Adipose tissue (tissue), 3 donors: ENCODE data around the gene TBCCD1. TPM values are rescaled to one million over a fixed set of nuclear protein-coding genes. Genes with fewer than 3 reads are reported as not detected.
A peak's percentile ranks its signal among the peaks of the same experiment; 100 is the strongest.

ENCODE experiments used
- H3K27ac ChIP-seq: one replicate; pipeline ENCODE4 v1.5.1; 2013; ENCODE audit warnings: low read depth, low read length
- WGBS, 3 donors: extraction: QIAGEN DNeasy Blood & Tissue Kit; methylation state at CpG; one replicate each; pipeline ENCODE4 v1.1.7; 2013; 5-methylcytosine and 5-hydroxymethylcytosine counted together
- polyA plus RNA-seq, 3 donors: library from polyadenylated mRNA; stranded (reverse); fragments of 200-250 nt; gene quantifications; one replicate each; pipeline ENCODE4 v1.2.3, GENCODE V29; 2013
- donor health status: healthy with polysubstance abuse.
- donor health status: Bipolar disorder and iron deficiency.
- donor health status: healthy.

Gene TBCCD1, protein sequence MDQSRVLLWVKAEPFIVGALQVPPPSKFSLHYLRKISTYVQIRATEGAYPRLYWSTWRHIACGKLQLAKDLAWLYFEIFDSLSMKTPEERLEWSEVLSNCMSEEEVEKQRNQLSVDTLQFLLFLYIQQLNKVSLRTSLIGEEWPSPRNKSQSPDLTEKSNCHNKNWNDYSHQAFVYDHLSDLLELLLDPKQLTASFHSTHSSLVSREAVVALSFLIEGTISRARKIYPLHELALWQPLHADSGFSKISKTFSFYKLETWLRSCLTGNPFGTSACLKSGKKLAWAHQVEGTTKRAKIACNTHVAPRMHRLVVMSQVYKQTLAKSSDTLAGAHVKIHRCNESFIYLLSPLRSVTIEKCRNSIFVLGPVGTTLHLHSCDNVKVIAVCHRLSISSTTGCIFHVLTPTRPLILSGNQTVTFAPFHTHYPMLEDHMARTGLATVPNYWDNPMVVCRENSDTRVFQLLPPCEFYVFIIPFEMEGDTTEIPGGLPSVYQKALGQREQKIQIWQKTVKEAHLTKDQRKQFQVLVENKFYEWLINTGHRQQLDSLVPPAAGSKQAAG
- 1 to 10 TPM; 3.5 to 9.8 (median 6.8) TPM for polyA plus RNA-seq

DNA sequence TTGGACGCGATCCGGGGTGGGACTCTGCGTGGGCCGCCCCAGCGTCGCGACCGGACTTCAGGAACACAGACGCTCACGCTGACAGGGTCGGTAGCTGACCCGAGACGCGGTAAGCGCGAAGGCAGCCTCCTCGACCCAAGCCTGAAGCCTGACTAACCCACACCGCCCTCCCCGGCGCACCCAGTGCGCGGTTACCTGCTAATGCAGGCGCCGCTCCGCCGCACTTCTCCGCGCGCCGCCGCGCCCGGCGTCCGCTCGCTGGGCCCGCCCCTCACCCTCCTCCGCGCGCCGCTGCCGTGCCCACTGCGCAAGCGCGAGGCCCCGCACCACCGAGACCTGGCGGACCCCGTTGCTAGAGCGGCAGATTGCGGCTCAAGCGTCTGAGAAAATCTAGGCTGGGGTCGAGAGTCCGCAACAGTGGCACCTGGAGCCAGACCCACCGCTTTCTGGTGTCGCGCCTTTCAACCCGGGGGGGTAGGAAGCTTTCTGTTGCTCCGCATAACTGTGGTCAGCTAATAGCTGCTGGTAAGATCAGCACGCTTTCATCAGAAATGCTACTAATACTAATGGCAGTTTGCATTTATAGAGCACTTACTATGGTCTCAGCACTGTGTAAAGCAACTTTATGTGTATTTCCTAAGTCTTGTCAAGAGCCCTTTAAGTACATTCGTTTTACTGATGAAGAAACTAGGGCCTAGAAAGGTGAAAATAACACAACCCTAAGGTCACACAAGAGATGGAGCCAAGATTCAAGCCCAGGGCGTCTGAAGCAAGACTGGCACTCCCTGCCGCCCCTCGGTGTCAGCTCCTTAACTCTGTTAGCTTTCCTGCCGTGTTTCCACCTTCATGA, at the start of gene TBCCD1:
TBCCD1 (minus strand) TSS at position 268 of the 850 bp plus-strand sequence. CDS start 3,010 bp downstream, outside the sequence.
- WGBS, 3 donors, result 0 to 1% (median 0%) methylated on average over 65 to 66 of the region's 66 CpGs
- H3K27ac ChIP-seq, result peak within 1 kb of the TSS; percentile 29

DNA sequence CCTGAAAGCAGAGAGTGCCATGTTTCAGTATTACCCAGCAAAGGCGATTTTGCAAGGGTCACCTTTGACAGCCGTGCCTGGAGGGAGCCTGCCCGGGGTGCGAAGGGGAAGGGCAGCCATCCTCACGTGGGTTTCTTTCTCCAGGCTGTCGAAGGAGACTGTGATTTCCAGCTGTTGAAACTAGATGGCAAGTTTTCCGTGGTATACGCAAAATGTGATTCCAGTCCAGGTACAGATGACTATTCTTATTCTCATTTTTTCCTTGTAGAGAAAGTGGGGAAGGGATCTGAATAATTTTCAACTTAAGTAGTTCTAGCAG, 49.1 kb upstream of the TBCCD1 start:
- no peak overlapping the region for H3K27ac ChIP-seq
- WGBS, 3 donors, result 84 to 86% (median 85%) methylated on average over 8 of the region's 8 CpGs

DNA sequence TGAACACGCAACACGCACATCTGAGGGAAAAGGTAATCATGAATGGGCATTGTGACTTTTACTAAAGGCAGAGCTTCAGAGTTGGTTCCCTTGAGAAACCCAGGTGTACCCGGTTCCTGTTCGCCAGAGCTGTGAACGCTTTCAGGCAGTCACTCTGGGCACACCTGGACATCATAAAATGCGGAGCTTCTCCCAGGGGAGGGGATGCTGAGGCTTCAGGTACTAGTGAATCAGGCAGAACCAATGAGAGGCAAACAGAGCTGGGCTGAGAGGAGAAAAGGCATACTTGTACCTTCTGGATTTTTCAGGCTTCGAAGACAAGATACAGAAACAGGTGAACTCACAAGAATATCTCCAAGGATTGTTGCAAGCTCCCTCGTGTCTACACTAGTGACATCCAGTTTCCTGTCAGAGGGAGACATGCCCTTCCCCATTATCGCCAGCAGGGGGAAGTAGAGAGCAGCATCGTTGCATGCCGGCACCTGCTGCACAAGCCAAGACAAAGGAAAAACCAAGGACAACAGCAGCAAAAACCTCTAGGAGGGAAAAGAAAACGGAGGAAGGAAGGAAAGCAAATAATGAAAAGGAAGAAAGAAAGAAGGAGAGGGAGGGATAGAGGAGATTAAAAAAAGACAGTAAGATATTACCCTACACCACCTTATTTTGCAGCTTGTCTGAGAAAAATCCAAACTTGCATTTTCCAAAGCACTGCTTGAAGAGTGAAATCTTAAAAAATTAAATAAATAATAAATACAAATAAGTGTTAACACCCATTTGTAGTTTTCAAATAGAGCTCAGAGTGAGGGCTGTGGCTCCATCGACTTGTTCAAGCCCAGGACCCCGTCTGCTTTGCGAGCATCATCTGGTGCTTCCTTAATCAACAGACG, 47.7 kb upstream of the TBCCD1 start:
- WGBS, 3 donors, result 26 to 31% (median 29%) methylated on average over 16 of the region's 16 CpGs
- no peak overlapping the region for H3K27ac ChIP-seq

DNA sequence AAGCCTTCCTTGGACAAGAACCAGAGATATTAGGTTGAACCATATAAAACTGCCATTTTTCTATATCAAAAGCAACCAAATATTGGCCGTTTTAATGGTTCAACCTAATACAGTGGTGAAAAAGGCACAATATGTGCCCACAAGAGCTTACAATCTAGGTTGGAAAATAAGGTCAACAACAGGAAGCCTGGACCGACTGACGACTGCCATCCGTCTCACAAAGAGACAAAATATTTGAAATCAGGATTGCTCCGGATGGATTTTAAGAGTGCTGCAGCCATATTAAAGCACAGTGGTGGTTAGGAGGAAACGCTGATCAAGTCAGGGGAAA, 47.1 kb upstream of the TBCCD1 start:
- H3K27ac ChIP-seq, result no peak overlapping the region
- 40 to 49% (median 46%) methylated on average over 6 of the region's 6 CpGs for WGBS, 3 donors

DNA sequence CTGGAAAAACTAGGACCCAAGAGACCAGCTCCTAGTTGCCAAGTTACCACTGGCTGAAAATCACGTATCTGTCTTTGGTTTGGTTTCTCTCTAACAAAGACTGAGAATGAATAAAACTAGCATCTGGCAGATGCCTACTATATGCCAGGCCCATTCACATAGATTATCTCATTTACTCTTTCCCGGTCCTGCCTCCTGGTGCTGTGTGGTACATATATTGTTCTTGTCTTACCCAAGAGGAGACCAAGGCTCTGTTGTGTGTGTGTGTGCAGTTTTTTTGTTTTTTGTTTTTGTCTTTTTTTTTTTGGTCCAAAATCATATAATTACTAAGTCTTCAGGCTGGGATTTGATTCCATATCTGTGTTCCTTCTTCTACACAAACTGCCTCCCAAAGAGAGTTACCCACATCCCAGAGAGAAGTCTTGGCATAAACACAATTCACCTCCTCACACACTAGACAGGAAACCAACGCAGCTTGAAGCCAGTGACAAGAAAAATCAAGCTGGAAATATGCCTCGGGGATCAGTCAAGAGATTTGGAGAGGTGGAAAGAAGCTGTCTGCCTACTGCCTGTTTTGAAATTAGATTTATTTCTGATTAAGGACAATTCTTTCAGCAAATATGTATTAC, 46.6 kb upstream of the TBCCD1 start:
- WGBS, 3 donors, result 39 to 54% (median 52%) methylated on average over 4 of the region's 4 CpGs
- no peak overlapping the region for H3K27ac ChIP-seq

DNA sequence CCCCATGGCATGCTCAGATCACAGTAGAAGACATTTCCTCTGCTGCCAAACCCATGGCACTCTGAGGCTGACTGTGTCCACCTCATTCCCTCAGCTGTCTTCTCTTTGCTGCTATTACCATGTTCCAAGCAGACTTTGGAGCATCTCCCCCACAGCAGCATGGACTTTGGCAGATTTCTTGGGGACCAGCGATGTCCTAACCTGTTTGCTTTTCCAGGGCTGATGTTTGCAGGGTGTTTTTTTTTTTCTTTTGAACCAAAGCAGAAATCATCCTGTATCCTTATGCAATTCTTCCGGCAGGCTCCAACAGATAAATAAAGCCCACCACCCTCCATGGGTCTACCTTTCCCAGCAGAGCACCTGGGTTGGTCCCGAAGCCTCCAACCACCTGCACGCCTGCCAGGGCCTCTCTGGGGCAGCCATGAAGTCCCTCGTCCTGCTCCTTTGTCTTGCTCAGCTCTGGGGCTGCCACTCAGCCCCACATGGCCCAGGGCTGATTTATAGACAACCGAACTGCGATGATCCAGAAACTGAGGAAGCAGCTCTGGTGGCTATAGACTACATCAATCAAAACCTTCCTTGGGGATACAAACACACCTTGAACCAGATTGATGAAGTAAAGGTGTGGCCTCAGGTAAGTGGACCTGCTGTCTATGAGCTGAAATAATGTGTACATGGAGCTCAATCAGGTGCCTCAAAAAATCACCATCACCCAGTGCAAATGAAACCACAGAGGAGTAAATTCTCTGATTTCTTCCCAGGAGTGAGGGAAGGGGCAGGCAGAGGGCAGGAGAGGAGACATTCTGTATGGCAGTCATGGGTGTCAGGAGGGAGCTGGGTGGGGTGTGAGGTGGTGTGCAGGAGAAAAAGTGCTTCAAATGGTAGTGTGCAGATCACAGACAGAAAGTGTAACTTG, 45.8 kb upstream of the TBCCD1 start, which contains the start of gene AHSG:
AHSG (plus strand) TSS at position 340 of the 916 bp plus-strand sequence; CDS start at position 422, 82 bp downstream.
- H3K27ac ChIP-seq, result no peak within 1 kb of the TSS
- 78 to 83% (median 82%) methylated on average over 7 of the region's 7 CpGs for WGBS, 3 donors

DNA sequence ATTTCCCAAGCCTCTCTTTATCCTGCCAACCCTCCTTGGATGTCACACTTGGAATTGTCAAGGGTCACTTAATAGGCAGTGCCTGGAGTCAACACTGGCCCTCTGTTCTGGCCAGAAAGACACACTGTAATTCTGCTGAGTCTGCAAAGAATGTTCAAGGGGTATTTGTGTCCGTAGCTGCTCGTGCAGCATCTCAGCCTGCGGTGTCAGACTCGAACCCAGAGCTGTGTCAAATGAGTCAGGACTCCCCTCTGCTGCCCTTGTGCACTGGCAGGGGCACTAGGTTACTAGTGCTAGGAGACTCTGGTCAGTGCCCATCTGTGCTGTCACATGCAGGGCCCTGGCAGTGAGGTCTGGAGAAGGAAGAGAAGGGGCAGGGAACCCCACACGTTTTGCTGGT, 44.9 kb upstream of the TBCCD1 start:
- no peak overlapping the region for H3K27ac ChIP-seq
- 68 to 77% (median 68%) methylated on average over 5 of the region's 5 CpGs for WGBS, 3 donors

DNA sequence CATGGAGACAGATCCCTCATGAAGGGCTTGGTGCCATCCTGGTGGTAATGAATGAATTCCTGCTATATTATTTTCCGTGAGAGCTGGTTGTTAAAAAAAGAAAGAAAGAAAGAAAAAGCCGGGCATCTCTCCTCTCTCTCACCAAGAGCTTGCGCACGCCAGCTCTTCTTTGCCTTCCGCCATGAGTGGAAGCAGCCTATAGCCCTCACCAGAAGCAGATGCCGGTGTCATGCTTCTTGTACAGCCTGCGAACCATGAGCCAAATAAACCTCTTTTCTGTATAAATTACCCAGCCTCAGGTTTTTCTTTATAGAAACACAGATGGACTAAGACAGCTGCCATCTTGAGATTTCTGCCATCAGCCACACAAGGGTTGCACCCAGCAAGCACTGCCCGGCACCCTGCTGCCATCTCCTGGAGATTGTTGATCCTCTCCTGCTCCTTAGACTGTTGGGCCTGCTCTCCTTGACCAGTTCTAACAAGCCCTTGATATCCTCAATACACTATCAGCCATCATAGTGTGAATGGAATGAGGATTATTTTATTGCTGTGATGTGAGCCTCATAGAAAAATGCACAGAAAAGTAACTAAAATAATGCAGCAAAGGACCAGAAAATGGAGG, 42.2 kb upstream of the TBCCD1 start:
- WGBS, 3 donors, result 91 to 93% (median 92%) methylated on average over 8 of the region's 8 CpGs
- no peak overlapping the region for H3K27ac ChIP-seq

DNA sequence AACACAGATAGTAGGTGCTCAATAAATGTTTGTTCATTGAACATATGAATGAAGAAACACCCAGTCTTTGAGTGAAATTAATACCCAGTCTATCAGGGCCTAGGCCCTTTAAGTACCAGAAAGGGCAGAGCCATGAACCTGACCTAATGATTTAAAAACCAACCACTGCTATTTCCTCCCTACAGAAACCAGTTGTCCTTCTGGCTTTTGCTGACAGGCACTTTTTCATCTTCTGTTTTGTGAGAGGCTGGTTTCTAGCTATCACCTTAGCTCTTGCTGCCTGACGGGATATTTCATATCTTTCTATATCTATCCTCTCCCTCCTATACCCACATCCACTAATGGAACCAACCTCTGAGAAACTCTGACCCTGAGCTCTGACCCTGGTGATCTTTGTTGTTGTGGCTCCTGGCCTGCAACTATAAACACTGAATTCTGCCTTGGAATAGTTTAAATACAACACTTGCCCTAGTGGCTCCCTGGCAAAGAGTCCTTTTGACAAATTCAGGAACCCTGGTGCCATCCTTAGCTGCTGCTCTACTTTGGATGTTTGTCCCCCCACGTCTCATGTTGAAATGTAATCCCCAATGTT, 41.6 kb upstream of the TBCCD1 start:
- H3K27ac ChIP-seq, result no peak overlapping the region
- WGBS, 3 donors, result 81 to 87% (median 83%) methylated on average over 2 of the region's 2 CpGs

DNA sequence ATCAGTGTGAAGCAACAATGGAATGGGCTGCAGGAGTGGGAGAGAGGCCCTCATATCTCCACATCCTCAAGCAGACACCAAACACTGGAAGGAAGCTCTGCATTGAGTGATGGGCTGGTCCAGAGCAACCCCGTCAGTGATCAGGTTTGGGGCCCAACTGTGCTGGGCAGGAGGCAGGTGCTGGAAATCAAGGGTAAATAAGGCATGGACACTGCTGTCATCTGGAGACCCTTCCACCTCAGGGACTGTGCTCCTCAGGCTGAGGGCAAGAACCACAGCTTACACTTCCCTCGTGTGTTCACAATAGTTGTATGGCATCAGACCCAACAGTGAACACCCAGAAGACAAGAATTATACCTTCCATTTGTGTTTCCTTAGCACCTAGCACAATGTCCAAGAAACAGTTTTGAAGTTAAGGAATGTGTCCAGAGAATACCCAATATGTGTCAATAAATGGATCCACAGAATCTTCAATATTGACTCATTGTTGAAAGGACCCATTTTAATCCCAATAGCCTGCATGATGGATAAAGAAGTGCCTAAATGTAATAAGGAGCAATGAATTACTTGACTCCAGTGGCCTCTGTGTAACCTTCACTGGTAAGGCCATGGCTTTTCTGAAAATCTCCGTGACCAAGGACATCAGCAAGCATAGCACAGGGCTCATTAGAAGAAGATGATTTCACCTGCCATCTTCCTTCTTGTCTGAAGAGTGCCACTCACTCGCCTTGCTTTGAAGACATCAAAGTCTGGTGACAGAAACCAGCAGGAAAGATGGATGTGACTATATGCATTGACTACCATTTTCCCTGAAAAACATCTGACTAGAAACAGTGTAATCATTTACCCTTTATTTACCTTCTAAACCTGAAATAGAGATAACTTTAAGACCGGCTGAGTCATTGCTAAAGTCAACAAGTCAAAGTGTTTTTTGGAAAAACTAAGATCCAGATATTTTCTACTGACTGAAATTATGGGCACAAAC, 38.7 kb upstream of the TBCCD1 start:
- H3K27ac ChIP-seq, result no peak overlapping the region
- 66 to 85% (median 80%) methylated on average over 5 of the region's 5 CpGs for WGBS, 3 donors

DNA sequence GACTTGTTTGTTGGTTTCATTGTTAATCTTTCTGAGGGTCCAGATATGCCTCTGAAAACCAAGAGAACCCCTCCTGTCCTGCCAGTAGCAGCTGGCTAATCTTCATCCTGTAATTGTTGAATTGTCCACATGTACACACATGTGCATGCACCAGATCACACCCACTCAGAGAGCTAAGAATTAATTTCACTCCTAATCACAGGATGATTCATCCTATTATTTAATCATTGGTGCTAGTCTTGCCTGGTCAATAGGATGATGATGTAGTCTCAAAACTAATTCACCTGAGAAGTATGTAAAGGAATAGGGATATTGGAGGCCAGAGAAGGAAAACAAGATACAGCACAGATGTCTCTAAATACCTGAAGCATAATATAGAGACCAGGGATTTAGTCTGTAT, 37.9 kb upstream of the TBCCD1 start:
- H3K27ac ChIP-seq, result no peak overlapping the region

DNA sequence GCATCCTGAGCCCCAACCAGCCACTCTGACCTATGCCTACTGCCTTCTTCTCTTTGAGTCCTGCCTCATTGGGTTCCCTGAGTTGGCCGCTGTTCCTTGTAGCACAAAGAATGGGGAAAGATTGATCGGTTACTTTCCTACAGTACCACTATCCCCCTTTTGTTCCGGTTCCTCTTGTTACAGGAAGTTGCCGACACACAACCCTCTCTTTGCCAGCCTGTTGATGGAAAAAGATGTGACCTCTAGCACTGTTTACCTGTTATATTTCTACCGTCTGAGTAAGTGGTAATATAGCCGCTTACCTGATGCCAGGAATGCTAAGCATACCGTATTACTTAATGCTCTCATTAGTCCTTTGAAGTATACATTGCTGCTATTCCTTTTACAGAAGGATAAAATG, 36.0 kb upstream of the TBCCD1 start:
- H3K27ac ChIP-seq, result no peak overlapping the region
- WGBS, 3 donors, result 71 to 84% (median 77%) methylated on average over 7 of the region's 7 CpGs

DNA sequence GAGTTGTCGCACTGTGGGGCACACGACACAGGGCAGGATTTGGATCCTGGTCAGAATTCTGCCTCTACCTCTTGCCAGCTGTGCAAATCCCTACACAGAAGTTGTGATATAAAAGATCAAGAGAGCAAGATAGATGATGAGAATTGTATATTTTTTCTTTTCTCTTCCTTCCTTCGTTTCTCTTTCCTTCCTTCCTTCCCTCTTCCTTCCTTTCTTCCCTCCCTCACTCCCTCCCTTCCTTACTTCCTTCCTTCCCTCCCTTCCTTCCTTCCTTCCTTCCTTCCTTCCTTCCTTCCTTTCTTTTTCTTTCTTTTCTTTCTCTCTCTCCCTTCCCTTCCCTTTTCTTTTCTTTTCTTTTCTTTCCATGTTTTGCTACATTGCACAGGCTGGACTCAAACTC, 33.8 kb upstream of the TBCCD1 start:
- 55 to 71% (median 66%) methylated on average over 3 of the region's 3 CpGs for WGBS, 3 donors
- no peak overlapping the region for H3K27ac ChIP-seq

DNA sequence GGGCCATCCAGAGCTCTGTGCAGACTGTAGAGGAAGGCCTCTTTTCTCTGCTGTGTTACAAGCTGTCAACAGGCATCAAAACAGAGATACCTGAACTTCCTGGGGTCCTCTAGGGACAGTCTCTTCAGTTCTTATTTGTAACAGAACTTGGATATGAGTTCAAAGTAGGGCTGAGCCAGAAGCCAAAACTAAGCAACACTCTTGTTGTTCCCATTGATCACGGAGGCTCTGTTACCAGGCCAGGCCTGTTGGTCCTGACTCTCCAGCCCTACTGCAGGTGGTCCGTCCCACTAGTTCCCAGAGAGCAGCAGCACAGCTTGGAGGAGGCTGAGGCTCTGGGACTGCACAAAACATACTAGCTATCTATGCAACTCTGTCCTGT, 32.6 kb upstream of the TBCCD1 start:
- 88 to 97% (median 89%) methylated on average over 2 of the region's 2 CpGs for WGBS, 3 donors
- no peak overlapping the region for H3K27ac ChIP-seq

DNA sequence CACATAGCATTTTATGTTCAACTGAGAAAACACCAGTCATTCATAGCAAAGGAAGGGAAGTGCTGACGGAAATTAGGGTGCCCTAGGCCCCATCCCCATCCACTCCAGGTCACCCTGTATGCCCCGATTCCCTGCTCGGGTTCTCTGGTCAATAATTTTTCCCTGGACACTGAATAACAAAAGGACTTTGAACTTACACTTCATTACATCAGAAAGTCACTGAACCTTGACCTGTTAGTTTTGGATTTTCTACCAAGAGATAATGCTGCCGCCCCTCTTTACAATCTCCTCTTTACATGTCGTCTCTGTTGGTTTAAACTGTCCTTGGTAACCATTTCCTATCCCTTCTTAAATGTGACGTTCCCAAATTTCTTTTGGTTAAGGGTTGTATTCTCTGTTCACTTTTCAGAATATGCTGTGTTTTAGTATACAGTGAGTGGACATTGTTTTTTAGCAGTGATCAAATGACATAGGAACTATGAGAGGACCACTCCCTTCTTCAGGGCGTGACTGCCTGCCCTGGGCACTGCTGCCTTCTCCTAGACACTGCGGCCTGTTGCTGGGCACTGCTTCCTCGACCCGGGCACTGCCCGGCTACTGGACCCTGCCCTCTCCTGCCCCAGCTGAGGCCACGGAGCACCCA, 32.1 kb upstream of the TBCCD1 start:
- no peak overlapping the region for H3K27ac ChIP-seq
- 66 to 80% (median 76%) methylated on average over 12 of the region's 12 CpGs for WGBS, 3 donors
